ENCODE measurements around the gene RBM28. TPM values are rescaled to one million over a fixed set of nuclear protein-coding genes. Genes with fewer than 3 reads are reported as not detected.

Gene RBM28
- polyA plus RNA-seq, 2 of the 4 experiments (the other 2 are of a cell fraction) = 77.3 to 79.5 TPM

GRCh38 chr7:128352153-128352537 lies 8.4 kb upstream of the RBM28 start:
- ChIA-PET CTCF (interaction anchor here (0.7 to 13.5 kb wide), 4 partner anchors 34 to 109 kb away, joined by 3 to 800 read pairs (median 58); no protein-coding TSS in a partner anchor), POLR2A (no interaction called here)
- no peaks in the 10 kb centered on the region for H3K4me1 ChIP-seq
- 58% methylated on average over 21 of the region's 34 CpGs for WGBS (ENCODE audit: missing lambda C conversion rate)
- no peaks in the 10 kb centered on the region for H3K9me3 ChIP-seq
- TF ChIP-seq ATOH8 (CRISPR knock-in tag; IDR thresholded peaks at IDR 0.05; ENCODE audit: low read depth) (no peak), E2F6 (IDR thresholded peaks at IDR 0.05; ENCODE audit: borderline replicate concordance, low read depth) (peak; percentile 92), CHD4 (IDR thresholded peaks at IDR 0.05; ENCODE audit: borderline replicate concordance) (no peak), KDM1A (IDR thresholded peaks at IDR 0.05; ENCODE audit: low read depth) (no peak), EP300 (IDR thresholded peaks at IDR 0.05) (no peak), EHMT2 (IDR thresholded peaks at IDR 0.05; ENCODE audit: low read depth) (no peak), NPAS2 (CRISPR knock-in tag; IDR thresholded peaks at IDR 0.05; ENCODE audit: borderline replicate concordance) (no peak), ELK1 (IDR thresholded peaks at IDR 0.05; ENCODE audit: low read depth, low read length) (no peak), SMC3 (IDR thresholded peaks at IDR 0.05) (no peak), CBX8 (IDR thresholded peaks at IDR 0.05) (no peak), HDAC2 (IDR thresholded peaks at IDR 0.05) (no peak), MAX (IDR thresholded peaks at IDR 0.05) (peak; percentile 68), FOSB (CRISPR knock-in tag; IDR thresholded peaks at IDR 0.05) (no peak), HOXB13 (CRISPR knock-in tag; IDR thresholded peaks at IDR 0.05; ENCODE audit: low read depth) (no peak)
- H3K4me2 ChIP-seq = no peak overlapping the region
- H3K4me3 ChIP-seq = no peak overlapping the region
- H3K27ac ChIP-seq = no peak overlapping the region
- DNase-seq (ENCODE audit: low read depth in 1 of 2, low spot score in 1 of 2) (peak in 1 of 2 experiments; percentile 22), ATAC-seq (peak in 1 of 2 experiments; percentile 57; a peak in 3 of 6 replicates), FAIRE-seq (no peak)

- no peak for DNase-seq (ENCODE audit: low read depth in 1 of 2, low spot score in 1 of 2)
- WGBS (ENCODE audit: missing lambda C conversion rate) = 90% methylated on average over 74 of the region's 97 CpGs
- Histone ChIP-seq H3K4me3 (no peak overlapping the region), H3K27ac (no peak overlapping the region), H3K9me3 (no peaks in the 10 kb centered on the region), H3K4me1 (no peaks in the 10 kb centered on the region), H3K4me2 (no peak overlapping the region)
- POLR2A ChIA-PET = no interaction called here
- no peak for TF ChIP-seq KDM1A (IDR thresholded peaks at IDR 0.05; ENCODE audit: low read depth)
- TF ChIP-seq ZFP36 (IDR thresholded peaks at IDR 0.05; ENCODE audit: borderline replicate concordance, partially characterized antibody) = no peak
- TF ChIP-seq REST (IDR thresholded peaks at IDR 0.05) = no peak
- TF ChIP-seq JUN (IDR thresholded peaks at IDR 0.05) = no peak
- no peak for TF ChIP-seq SREBF2 (IDR thresholded peaks at IDR 0.05)
- no peak for TF ChIP-seq CHD4 (IDR thresholded peaks at IDR 0.05; ENCODE audit: borderline replicate concordance)
- no peak for TF ChIP-seq MAFK (IDR thresholded peaks at IDR 0.05; ENCODE audit: partially characterized antibody)
- TF ChIP-seq ELK1 (IDR thresholded peaks at IDR 0.05; ENCODE audit: low read depth, low read length) = no peak
- no peak for TF ChIP-seq JUNB (IDR thresholded peaks at IDR 0.05)
- TF ChIP-seq HDAC2 (IDR thresholded peaks at IDR 0.05) = no peak
- TF ChIP-seq RAD21 (conservative IDR thresholded peaks at IDR 0.05 in 1 of 2, IDR thresholded peaks at IDR 0.05 in 1 of 2) = no peak
- TF ChIP-seq NPAS2 (CRISPR knock-in tag; IDR thresholded peaks at IDR 0.05; ENCODE audit: borderline replicate concordance) = no peak
- no peak for TF ChIP-seq FOSL2 (IDR thresholded peaks at IDR 0.05)
- TF ChIP-seq FOSL2 (CRISPR knock-in tag; IDR thresholded peaks at IDR 0.05) = no peak
- TF ChIP-seq HES2 (IDR thresholded peaks at IDR 0.05) = no peak
- no peak for TF ChIP-seq CBX8 (IDR thresholded peaks at IDR 0.05)
- no peak for TF ChIP-seq FOXS1 (CRISPR knock-in tag; IDR thresholded peaks at IDR 0.05)
- TF ChIP-seq MYC (IDR thresholded peaks at IDR 0.05; ENCODE audit: borderline replicate concordance, low read length) = no peak
- TF ChIP-seq RCOR1 (IDR thresholded peaks at IDR 0.05; ENCODE audit: low read depth, low read length) = no peak
- no peak for FAIRE-seq
- CTCF ChIA-PET = interaction anchor here (0.6 to 13.5 kb wide), 6 partner anchors 9 to 123 kb away, joined by 3 to 800 read pairs (median 8); no protein-coding TSS in a partner anchor
- ATAC-seq = no peak
Measured at GRCh38 chr7:128351296-128352152, 7.8 kb upstream of the RBM28 start.

Measured in A549 (cell line).